Mucosa of rectum (tissue), 2 donors: Measurements from ENCODE around the gene AP4M1.
"Not testable (repeated sequence)": the region's sequence is repeated elsewhere in the genome, so short reads cannot be mapped to it uniquely, and the experiment has no call there.

Experiments used
- H3K27ac ChIP-seq, 2 donors: one replicate each; pipeline ENCODE4 v1.7.0; 2013; ENCODE audit warnings: inconsistent platforms in 2 of 2, low read depth in 2 of 2, low read length in 2 of 2
- H3K27me3 ChIP-seq, 2 donors: one replicate each; pipeline ENCODE4 v1.7.0; 2013; ENCODE audit warnings: low read length in 2 of 2; ENCODE audit not compliant: control insufficient read depth in 2 of 2, insufficient read depth in 2 of 2
- H3K36me3 ChIP-seq, 2 donors: one replicate each; pipeline ENCODE4 v1.7.0; 2013; ENCODE audit warnings: low read length in 2 of 2; ENCODE audit not compliant: control insufficient read depth in 2 of 2, insufficient read depth in 2 of 2
- H3K4me1 ChIP-seq, 2 donors: one replicate each; pipeline ENCODE4 v1.7.0; 2013; ENCODE audit warnings: low read length in 2 of 2, mild to moderate bottlenecking in 1 of 2; ENCODE audit not compliant: control insufficient read depth in 2 of 2, insufficient read depth in 2 of 2
- H3K4me3 ChIP-seq, 2 donors: one replicate each; pipeline ENCODE4 v1.7.0; 2013; ENCODE audit warnings: low read length in 2 of 2
- H3K9ac ChIP-seq, 2 donors: one replicate each; pipeline ENCODE4 v1.7.0; 2013; ENCODE audit warnings: low read length in 2 of 2, low read depth in 1 of 2, mild to moderate bottlenecking in 1 of 2
- H3K9me3 ChIP-seq, 2 donors: one replicate each; pipeline ENCODE4 v1.7.0; 2013; ENCODE audit warnings: low read length in 2 of 2; ENCODE audit not compliant: control insufficient read depth in 2 of 2
- donor health status: healthy.
- donor health status: Normal muscosa, but diverticular disease.

Gene AP4M1

GRCh38 chr7:100130608-100131453 lies 29.4 kb downstream of the AP4M1 start:
- peaks cover 18 to 24% of the 10 kb centered on the region in 2 donors for H3K4me1 ChIP-seq
- peak overlapping the region in 1 of 2 donors; percentile 37 for H3K27ac ChIP-seq
- H3K9ac ChIP-seq, result peak overlapping the region; percentile 65 to 70
- no peaks in the 10 kb centered on the region for H3K36me3 ChIP-seq
- H3K4me3 ChIP-seq, result peak overlapping the region; percentile 50 to 66
- H3K9me3 ChIP-seq, result no peaks in the 10 kb centered on the region
- no peaks in the 10 kb centered on the region for H3K27me3 ChIP-seq

- Histone ChIP-seq H3K4me1 (peaks cover 15 to 22% of the 10 kb centered on the region in 2 donors), H3K9me3 (no peaks in the 10 kb centered on the region), H3K4me3 (no peak overlapping the region), H3K9ac (no peak overlapping the region), H3K27ac (no peak overlapping the region), H3K36me3 (no peaks in the 10 kb centered on the region), H3K27me3 (no peaks in the 10 kb centered on the region)
These were observed 30.7 kb downstream of the AP4M1 start for GRCh38 chr7:100132126-100132525.

- H3K4me1 ChIP-seq, result peaks cover 12 to 21% of the 10 kb centered on the region in 2 donors
- H3K36me3 ChIP-seq, result no peaks in the 10 kb centered on the region
- no peaks in the 10 kb centered on the region for H3K27me3 ChIP-seq
- no peaks in the 10 kb centered on the region for H3K9me3 ChIP-seq
- no peak overlapping the region for H3K4me3 ChIP-seq
- H3K9ac ChIP-seq, result no peak overlapping the region
- H3K27ac ChIP-seq, result no peak overlapping the region
These were observed 31.3 kb downstream of the AP4M1 start for GRCh38 chr7:100132697-100133151.

GRCh38 chr7:100137851-100138760 lies 36.7 kb downstream of the AP4M1 start:
- H3K36me3 ChIP-seq, result no peaks in the 10 kb centered on the region

GRCh38 chr7:100141555-100141949 lies 40.1 kb downstream of the AP4M1 start:
- Histone ChIP-seq H3K9me3 (no peaks in the 10 kb centered on the region), H3K27ac (peak overlapping the region; percentile 84 to 92), H3K36me3 (no peaks in the 10 kb centered on the region), H3K4me1 (peaks cover 15 to 18% of the 10 kb centered on the region in 2 donors), H3K9ac (peak overlapping the region; percentile 26 to 34), H3K4me3 (no peak overlapping the region), H3K27me3 (no peaks in the 10 kb centered on the region)

More at GRCh38 chr7:100137851-100138760, 36.7 kb downstream of the AP4M1 start:
- Histone ChIP-seq H3K4me3 (no peak overlapping the region), H3K9me3 (no peaks in the 10 kb centered on the region), H3K4me1 (peaks cover 15 to 18% of the 10 kb centered on the region in 2 donors), H3K27ac (peak overlapping the region; percentile 34 to 46), H3K27me3 (no peaks in the 10 kb centered on the region), H3K9ac (no peak overlapping the region)

- H3K4me3 ChIP-seq, result no peak overlapping the region
- peaks cover 15 to 18% of the 10 kb centered on the region in 2 donors for H3K4me1 ChIP-seq
- H3K36me3 ChIP-seq, result no peaks in the 10 kb centered on the region
- H3K9me3 ChIP-seq, result no peaks in the 10 kb centered on the region
- no peaks in the 10 kb centered on the region for H3K27me3 ChIP-seq
- H3K27ac ChIP-seq, result peak overlapping the region; percentile 59 to 92
- H3K9ac ChIP-seq, result no peak overlapping the region
These were observed 41.0 kb downstream of the AP4M1 start for GRCh38 chr7:100142461-100142860.

- not testable (repeated sequence) for H3K36me3 ChIP-seq, H3K9ac ChIP-seq, H3K27me3 ChIP-seq, H3K9me3 ChIP-seq, H3K4me3 ChIP-seq, H3K27ac ChIP-seq
- peaks cover 15 to 19% of the 10 kb centered on the region in 2 donors for H3K4me1 ChIP-seq
These were observed 44.9 kb downstream of the AP4M1 start for GRCh38 chr7:100146350-100146749.

- no peaks in the 10 kb centered on the region for H3K9me3 ChIP-seq
- H3K27ac ChIP-seq, result no peak overlapping the region
- no peaks in the 10 kb centered on the region for H3K27me3 ChIP-seq
- peaks cover 0 to under 1% of the 10 kb centered on the region in 2 donors for H3K36me3 ChIP-seq
- peaks cover 19 to 20% of the 10 kb centered on the region in 2 donors for H3K4me1 ChIP-seq
- no peak overlapping the region for H3K9ac ChIP-seq
- no peak overlapping the region for H3K4me3 ChIP-seq
These were observed 45.8 kb downstream of the AP4M1 start for GRCh38 chr7:100147278-100147677.

- Histone ChIP-seq H3K36me3 (peaks cover 0 to 5% of the 10 kb centered on the region in 2 donors), H3K4me3 (peak overlapping the region; percentile 94 to 100), H3K4me1 (peaks cover 17 to 25% of the 10 kb centered on the region in 2 donors), H3K27me3 (no peaks in the 10 kb centered on the region), H3K27ac (peak overlapping the region; percentile 77 to 90), H3K9ac (peak overlapping the region; percentile 77 to 99), H3K9me3 (no peaks in the 10 kb centered on the region)
These were observed 46.7 kb downstream of the AP4M1 start for GRCh38 chr7:100148225-100148558.
